Measurements from ENCODE around the gene TUBE1.

Gene TUBE1

DNA sequence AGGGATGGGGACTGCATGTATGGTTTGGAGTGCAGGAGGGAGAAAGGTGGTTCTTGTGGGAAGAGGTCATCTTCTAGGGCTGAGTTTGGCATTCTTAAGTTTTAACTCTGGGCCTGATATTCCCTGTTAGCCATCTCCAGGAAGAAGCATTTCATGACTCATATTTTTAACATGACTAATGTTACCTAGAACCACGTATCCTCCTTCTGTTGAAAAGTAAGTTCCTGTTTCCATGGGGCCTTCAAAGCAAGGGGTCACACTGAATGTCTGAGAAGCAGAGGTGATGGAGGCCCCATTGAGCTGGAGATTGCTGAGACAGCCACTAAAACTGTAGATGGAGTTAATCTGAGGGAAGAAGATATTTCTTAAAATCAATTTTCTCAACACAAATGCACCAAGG, 30.3 kb upstream of the TUBE1 start:
- TF ChIP-seq ZFP3 (CRISPR knock-in tag; IDR thresholded peaks at IDR 0.05) = no peak
- no peak for TF ChIP-seq ZNF565 (CRISPR knock-in tag; conservative IDR thresholded peaks at IDR 0.05; ENCODE audit: low read depth)
- TF ChIP-seq ESRRG (CRISPR knock-in tag; IDR thresholded peaks at IDR 0.05) = no peak
- no peak for TF ChIP-seq POU6F1 (CRISPR knock-in tag; IDR thresholded peaks at IDR 0.05; ENCODE audit: borderline replicate concordance, low read depth)
- TF ChIP-seq ZNF70 (CRISPR knock-in tag; IDR thresholded peaks at IDR 0.05) = no peak
- no peak for TF ChIP-seq BACH2 (CRISPR knock-in tag; IDR thresholded peaks at IDR 0.05; ENCODE audit: borderline replicate concordance)
- no peak for TF ChIP-seq OSR1 (CRISPR knock-in tag; IDR thresholded peaks at IDR 0.05)
- TF ChIP-seq TCF4 (CRISPR knock-in tag; IDR thresholded peaks at IDR 0.05; ENCODE audit: borderline replicate concordance) = no peak
- no peak for TF ChIP-seq TOX (CRISPR knock-in tag; IDR thresholded peaks at IDR 0.05; ENCODE audit: borderline replicate concordance)
- no peak for TF ChIP-seq GLIS3 (CRISPR knock-in tag; IDR thresholded peaks at IDR 0.05)
- TF ChIP-seq CSRNP3 (CRISPR knock-in tag; IDR thresholded peaks at IDR 0.05) = no peak
- TF ChIP-seq, protein P1, sequence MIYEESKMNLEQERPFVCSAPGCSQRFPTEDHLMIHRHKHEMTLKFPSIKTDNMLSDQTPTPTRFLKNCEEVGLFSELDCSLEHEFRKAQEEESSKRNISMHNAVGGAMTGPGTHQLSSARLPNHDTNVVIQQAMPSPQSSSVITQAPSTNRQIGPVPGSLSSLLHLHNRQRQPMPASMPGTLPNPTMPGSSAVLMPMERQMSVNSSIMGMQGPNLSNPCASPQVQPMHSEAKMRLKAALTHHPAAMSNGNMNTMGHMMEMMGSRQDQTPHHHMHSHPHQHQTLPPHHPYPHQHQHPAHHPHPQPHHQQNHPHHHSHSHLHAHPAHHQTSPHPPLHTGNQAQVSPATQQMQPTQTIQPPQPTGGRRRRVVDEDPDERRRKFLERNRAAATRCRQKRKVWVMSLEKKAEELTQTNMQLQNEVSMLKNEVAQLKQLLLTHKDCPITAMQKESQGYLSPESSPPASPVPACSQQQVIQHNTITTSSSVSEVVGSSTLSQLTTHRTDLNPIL (CRISPR knock-in tag; IDR thresholded peaks at IDR 0.05; ENCODE audit: low read depth) = no peak
- TF ChIP-seq CSDC2 (CRISPR knock-in tag; IDR thresholded peaks at IDR 0.05) = no peak
- TF ChIP-seq PPARA (CRISPR knock-in tag; IDR thresholded peaks at IDR 0.05; ENCODE audit: borderline replicate concordance) = no peak
- no peak for TF ChIP-seq ZFP30 (CRISPR knock-in tag; IDR thresholded peaks at IDR 0.05)
- no peak for TF ChIP-seq ZNF8 (CRISPR knock-in tag; IDR thresholded peaks at IDR 0.05)
- TF ChIP-seq ARNTL (CRISPR knock-in tag; IDR thresholded peaks at IDR 0.05; ENCODE audit: borderline replicate concordance, low read depth) = no peak
- no peak for TF ChIP-seq TSHZ2 (CRISPR knock-in tag; IDR thresholded peaks at IDR 0.05)
- TF ChIP-seq SNAI2 (CRISPR knock-in tag; IDR thresholded peaks at IDR 0.05) = no peak
- no peak for TF ChIP-seq ZC3H10 (CRISPR knock-in tag; IDR thresholded peaks at IDR 0.05)
- no peak for ATAC-seq

DNA sequence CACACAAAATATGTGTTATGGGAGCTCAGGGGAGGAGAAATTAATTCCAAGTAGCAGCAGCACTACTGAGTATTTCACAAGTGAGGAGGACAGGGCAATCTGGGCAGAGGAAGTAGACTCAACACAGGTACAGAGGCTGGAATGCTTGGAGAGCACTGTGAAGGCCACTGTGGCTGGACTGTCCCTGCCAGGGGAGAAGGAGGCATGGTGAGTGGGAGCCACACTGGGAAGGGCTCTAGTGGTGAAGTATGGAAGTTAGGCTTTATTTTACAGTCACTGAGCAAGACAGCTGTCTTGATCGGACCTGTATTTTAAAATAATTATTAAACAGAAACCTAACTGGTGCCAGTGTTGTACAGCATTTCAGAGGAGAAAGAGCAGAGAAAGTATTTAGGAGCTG, 28.9 kb upstream of the TUBE1 start:
- TF ChIP-seq ZFP3 (CRISPR knock-in tag; IDR thresholded peaks at IDR 0.05) (no peak), ZC3H10 (CRISPR knock-in tag; IDR thresholded peaks at IDR 0.05) (no peak), ESRRG (CRISPR knock-in tag; IDR thresholded peaks at IDR 0.05) (no peak), POU6F1 (CRISPR knock-in tag; IDR thresholded peaks at IDR 0.05; ENCODE audit: borderline replicate concordance, low read depth) (no peak), BACH2 (CRISPR knock-in tag; IDR thresholded peaks at IDR 0.05; ENCODE audit: borderline replicate concordance) (no peak), GLIS3 (CRISPR knock-in tag; IDR thresholded peaks at IDR 0.05) (no peak), CSRNP3 (CRISPR knock-in tag; IDR thresholded peaks at IDR 0.05) (no peak), PPARA (CRISPR knock-in tag; IDR thresholded peaks at IDR 0.05; ENCODE audit: borderline replicate concordance) (no peak), ARNTL (CRISPR knock-in tag; IDR thresholded peaks at IDR 0.05; ENCODE audit: borderline replicate concordance, low read depth) (no peak), CSDC2 (CRISPR knock-in tag; IDR thresholded peaks at IDR 0.05) (no peak), PATZ1 (CRISPR knock-in tag; IDR thresholded peaks at IDR 0.05; ENCODE audit: borderline replicate concordance) (no peak), TOX (CRISPR knock-in tag; IDR thresholded peaks at IDR 0.05; ENCODE audit: borderline replicate concordance) (no peak), ZNF70 (CRISPR knock-in tag; IDR thresholded peaks at IDR 0.05) (no peak), SNAI2 (CRISPR knock-in tag; IDR thresholded peaks at IDR 0.05) (no peak)
- TF ChIP-seq, protein P1 (CRISPR knock-in tag; IDR thresholded peaks at IDR 0.05; ENCODE audit: low read depth) = no peak
- ATAC-seq = peak; percentile 45; the same call in 1 of the 3 replicates

All from SK-N-SH treated with all-trans-retinoic acid at 6 μM for 48 hours (cell line).